ENCODE data around the gene PRKAG2.
"Not testable (repeated sequence)": the region's sequence is repeated elsewhere in the genome, so short reads cannot be mapped to it uniquely, and the experiment has no call there.

The PRKAG2 gene

GRCh38 chr7:151835636-151836035, 41.3 kb downstream of the PRKAG2 start:
- no peak for DNase-seq (ENCODE audit: low read depth)

- no peak for DNase-seq (ENCODE audit: low read depth)
Observed at GRCh38 chr7:151834271-151835035, 42.5 kb downstream of the PRKAG2 start.

GRCh38 chr7:151833691-151834090, 43.2 kb downstream of the PRKAG2 start:
- DNase-seq (ENCODE audit: low read depth): no peak

GRCh38 chr7:151833213-151833651, 43.7 kb downstream of the PRKAG2 start:
- DNase-seq (ENCODE audit: low read depth): no peak

- DNase-seq (ENCODE audit: low read depth): no peak
Observed at GRCh38 chr7:151832656-151833055, 44.3 kb downstream of the PRKAG2 start.

- no peak for DNase-seq (ENCODE audit: low read depth)
Observed at GRCh38 chr7:151832138-151832537, 44.8 kb downstream of the PRKAG2 start.

- DNase-seq (ENCODE audit: low read depth): no peak
Observed at GRCh38 chr7:151831606-151832005, 45.3 kb downstream of the PRKAG2 start.

- no peak for DNase-seq (ENCODE audit: low read depth)
Observed at GRCh38 chr7:151830121-151830830, 46.6 kb downstream of the PRKAG2 start.

- no peak for DNase-seq (ENCODE audit: low read depth)
Observed at GRCh38 chr7:151829707-151830106, 47.2 kb downstream of the PRKAG2 start.

- no peak for DNase-seq (ENCODE audit: low read depth)
Observed at GRCh38 chr7:151827620-151828019, 49.3 kb downstream of the PRKAG2 start.

GRCh38 chr7:151826316-151826715, 50.6 kb downstream of the PRKAG2 start:
- not testable (repeated sequence) for DNase-seq (ENCODE audit: low read depth)

GRCh38 chr7:151825721-151826120, 51.2 kb downstream of the PRKAG2 start:
- no peak for DNase-seq (ENCODE audit: low read depth)

- DNase-seq (ENCODE audit: low read depth): no peak
Observed at GRCh38 chr7:151824373-151824933, 52.5 kb downstream of the PRKAG2 start.

GRCh38 chr7:151823566-151824372, 53.1 kb downstream of the PRKAG2 start:
- DNase-seq (ENCODE audit: low read depth): no peak

- DNase-seq (ENCODE audit: low read depth): no peak
Observed at GRCh38 chr7:151822541-151823181, 54.3 kb downstream of the PRKAG2 start.

GRCh38 chr7:151821806-151822540, 54.9 kb downstream of the PRKAG2 start:
- DNase-seq (ENCODE audit: low read depth): no peak

- no peak for DNase-seq (ENCODE audit: low read depth)
Observed at GRCh38 chr7:151821226-151821625, 55.7 kb downstream of the PRKAG2 start.

GRCh38 chr7:151820491-151821105, 56.3 kb downstream of the PRKAG2 start:
- DNase-seq (ENCODE audit: low read depth): no peak

- DNase-seq (ENCODE audit: low read depth): no peak
Observed at GRCh38 chr7:151819866-151820265, 57.0 kb downstream of the PRKAG2 start.

GRCh38 chr7:151818674-151819519, 58.0 kb downstream of the PRKAG2 start:
- DNase-seq (ENCODE audit: low read depth): no peak

Data from iris pigment epithelial cell (primary cell).